GDM1 (cell line): ENCODE measurements around the gene TMEM156.
"Not testable (repeated sequence)": the region's sequence is repeated elsewhere in the genome, so short reads cannot be mapped to it uniquely, and the experiment has no call there.

Source experiments
- DNase-seq: peaks from one replicate; lab custom pipeline; 2025; lab: John Stamatoyannopoulos, UW

TMEM156 gene

GRCh38 chr4:39043861-39044363 lies 11.7 kb upstream of the TMEM156 start:
- no peak for DNase-seq

GRCh38 chr4:39043058-39043860 lies 11.1 kb upstream of the TMEM156 start:
- no peak for DNase-seq

- no peak for DNase-seq
These were observed 10.2 kb upstream of the TMEM156 start for GRCh38 chr4:39042366-39042765.

GRCh38 chr4:39039108-39039507 lies 6.9 kb upstream of the TMEM156 start:
- no peak for DNase-seq

GRCh38 chr4:39037941-39038340 lies 5.7 kb upstream of the TMEM156 start:
- no peak for DNase-seq

GRCh38 chr4:39037491-39037825 lies 5.2 kb upstream of the TMEM156 start:
- DNase-seq, result no peak

- DNase-seq, result no peak
These were observed 4.0 kb upstream of the TMEM156 start for GRCh38 chr4:39036172-39036571.

- not testable (repeated sequence) for DNase-seq
These were observed 604 bp downstream of the TMEM156 start for GRCh38 chr4:39031590-39032020.

- no peak for DNase-seq
These were observed 1.5 kb downstream of the TMEM156 start for GRCh38 chr4:39030725-39031124.

- no peak for DNase-seq
These were observed 2.2 kb downstream of the TMEM156 start for GRCh38 chr4:39029752-39030694.

- DNase-seq, result no peak
These were observed 6.1 kb downstream of the TMEM156 start for GRCh38 chr4:39026096-39026495.

GRCh38 chr4:39025552-39026085 lies 6.6 kb downstream of the TMEM156 start:
- DNase-seq, result peak; percentile 14

GRCh38 chr4:39024311-39024865 lies 7.8 kb downstream of the TMEM156 start:
- no peak for DNase-seq

GRCh38 chr4:39023059-39023458 lies 9.2 kb downstream of the TMEM156 start:
- DNase-seq, result no peak

- no peak for DNase-seq
These were observed 10.0 kb downstream of the TMEM156 start for GRCh38 chr4:39022241-39022640.

- no peak for DNase-seq
These were observed 10.6 kb downstream of the TMEM156 start for GRCh38 chr4:39021631-39022030.

- no peak for DNase-seq
These were observed 12.1 kb downstream of the TMEM156 start for GRCh38 chr4:39020130-39020529.

- no peak for DNase-seq
These were observed 18.2 kb downstream of the TMEM156 start for GRCh38 chr4:39014028-39014427.

GRCh38 chr4:39004758-39005157 lies 27.5 kb downstream of the TMEM156 start:
- no peak for DNase-seq

- DNase-seq, result not testable (repeated sequence)
These were observed 30.2 kb downstream of the TMEM156 start for GRCh38 chr4:39002058-39002457.

GRCh38 chr4:38995660-38996005 lies 36.6 kb downstream of the TMEM156 start:
- no peak for DNase-seq

GRCh38 chr4:38994135-38994534 lies 38.1 kb downstream of the TMEM156 start:
- no peak for DNase-seq
